Measurements from ENCODE around the gene LNPEP. TPM values are rescaled to one million over a fixed set of nuclear protein-coding genes. Genes with fewer than 3 reads are reported as not detected.
"Not testable (repeated sequence)": the region's sequence is repeated elsewhere in the genome, so short reads cannot be mapped to it uniquely, and the experiment has no call there.

Gene LNPEP
- total RNA-seq, 1 experiment from 2014 or later: 35.3 TPM

DNA sequence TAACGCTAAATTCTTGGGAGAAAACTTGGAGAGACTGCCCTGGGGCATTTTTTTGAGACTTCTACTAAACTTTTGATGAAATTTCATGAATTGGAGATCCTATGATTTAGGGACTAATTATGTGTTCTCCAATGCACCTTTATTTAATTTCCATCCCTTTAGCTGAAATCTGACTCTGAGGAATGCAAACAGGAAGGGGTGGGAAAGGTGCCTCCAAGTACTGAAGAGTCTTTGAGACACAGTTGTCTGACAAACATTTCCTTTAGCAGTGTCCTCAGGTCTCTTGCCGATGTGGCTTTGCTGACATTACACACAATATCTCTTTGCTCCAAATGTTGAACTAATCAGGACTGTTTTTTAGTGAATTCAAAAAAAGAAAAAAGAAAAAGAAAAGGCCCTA is 129.6 kb downstream of the LNPEP start:
- H3K4me3 ChIP-seq: no peak overlapping the region
- no peaks in the 10 kb centered on the region for H3K36me3 ChIP-seq
- no peaks in the 10 kb centered on the region for H3K27me3 ChIP-seq
- no peaks in the 10 kb centered on the region for H3K9me3 ChIP-seq (replicated peaks)
- peaks cover 14% of the 10 kb centered on the region for H3K4me1 ChIP-seq
- DNase-seq: no peak
- no peak overlapping the region for H3K27ac ChIP-seq

DNA sequence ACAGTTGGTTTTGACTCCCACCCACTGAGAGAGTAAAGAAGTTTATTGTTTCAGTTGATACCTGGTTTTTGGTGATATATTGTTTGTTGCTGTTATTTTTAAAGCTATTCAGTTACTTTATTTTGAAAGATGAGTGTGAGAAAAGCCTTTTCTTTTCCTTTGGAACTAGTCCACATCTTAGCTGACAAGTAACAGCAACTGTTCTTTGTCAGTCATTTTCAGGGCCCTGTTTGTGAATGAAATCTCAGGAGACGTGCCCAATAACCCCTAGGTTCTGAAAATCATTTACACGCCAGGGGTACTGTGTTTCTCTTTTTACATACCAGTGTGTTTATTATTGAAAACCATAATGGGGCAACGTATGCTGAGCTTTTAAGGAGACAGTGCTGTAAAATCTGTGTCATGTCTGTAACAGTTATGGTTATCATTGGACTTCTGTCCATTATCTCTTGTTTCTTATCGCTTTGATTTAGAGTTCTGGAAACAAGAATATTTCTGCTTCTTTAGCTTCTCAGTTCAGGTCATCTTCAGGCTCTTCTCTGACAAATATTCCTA is 131.5 kb downstream of the LNPEP start:
- peak overlapping the region; percentile 3; the same call in 1 of the 2 replicates for H3K27ac ChIP-seq
- peaks cover 14% of the 10 kb centered on the region for H3K4me1 ChIP-seq
- H3K36me3 ChIP-seq: no peaks in the 10 kb centered on the region
- DNase-seq: peak in 1 of 2 experiments; percentile 40
- H3K4me3 ChIP-seq: no peak overlapping the region
- no peaks in the 10 kb centered on the region for H3K9me3 ChIP-seq (replicated peaks)
- no peaks in the 10 kb centered on the region for H3K27me3 ChIP-seq

DNA sequence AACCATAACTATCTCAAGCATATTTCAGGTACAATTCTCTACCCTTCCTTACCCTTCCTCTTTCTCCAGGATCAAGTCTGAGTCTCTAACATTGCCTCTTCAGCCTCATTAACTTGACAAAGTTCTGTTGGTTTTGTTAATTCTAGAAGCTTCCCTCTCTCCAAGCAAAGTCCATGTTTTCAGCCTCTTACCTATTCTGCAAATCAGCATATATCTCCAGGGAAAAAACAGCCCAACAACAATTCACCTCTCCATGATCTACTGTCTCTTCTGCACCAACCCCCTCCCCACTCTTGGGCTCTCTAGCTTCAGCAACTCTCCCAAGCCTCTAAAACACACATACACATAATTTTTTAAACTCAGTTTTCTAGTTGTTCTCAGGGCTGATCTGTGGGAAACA is 134.4 kb downstream of the LNPEP start:
- H3K36me3 ChIP-seq: no peaks in the 10 kb centered on the region
- no peaks in the 10 kb centered on the region for H3K9me3 ChIP-seq (replicated peaks)
- no peak for DNase-seq
- no peak overlapping the region for H3K27ac ChIP-seq
- H3K4me3 ChIP-seq: no peak overlapping the region
- H3K27me3 ChIP-seq: no peaks in the 10 kb centered on the region
- peaks cover 14% of the 10 kb centered on the region for H3K4me1 ChIP-seq

DNA sequence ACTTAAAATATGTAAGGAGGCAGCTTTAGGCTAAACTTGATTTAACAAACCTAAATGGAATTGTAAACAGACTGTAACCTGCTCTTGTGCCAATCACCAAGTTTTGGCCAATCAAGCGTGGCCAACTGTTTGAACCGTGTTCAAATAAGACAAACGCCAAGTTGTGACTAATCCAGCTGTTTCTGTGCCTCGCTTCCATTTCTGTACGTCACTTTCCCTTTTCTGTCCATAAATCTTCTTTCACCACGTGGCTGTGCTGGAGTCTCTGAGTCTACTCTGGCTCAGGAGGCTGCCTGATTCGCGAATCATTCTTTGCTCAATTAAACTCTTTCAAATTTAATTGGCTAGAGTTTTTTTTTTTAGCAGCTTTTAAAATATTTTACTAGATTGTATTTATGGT is 135.2 kb downstream of the LNPEP start:
- H3K36me3 ChIP-seq: no peaks in the 10 kb centered on the region
- no peak overlapping the region for H3K27ac ChIP-seq
- no peak for DNase-seq
- no peaks in the 10 kb centered on the region for H3K27me3 ChIP-seq
- no peak overlapping the region for H3K4me3 ChIP-seq
- no peaks in the 10 kb centered on the region for H3K9me3 ChIP-seq (replicated peaks)
- peaks cover 9% of the 10 kb centered on the region; the same call in 1 of the 2 replicates for H3K4me1 ChIP-seq

DNA sequence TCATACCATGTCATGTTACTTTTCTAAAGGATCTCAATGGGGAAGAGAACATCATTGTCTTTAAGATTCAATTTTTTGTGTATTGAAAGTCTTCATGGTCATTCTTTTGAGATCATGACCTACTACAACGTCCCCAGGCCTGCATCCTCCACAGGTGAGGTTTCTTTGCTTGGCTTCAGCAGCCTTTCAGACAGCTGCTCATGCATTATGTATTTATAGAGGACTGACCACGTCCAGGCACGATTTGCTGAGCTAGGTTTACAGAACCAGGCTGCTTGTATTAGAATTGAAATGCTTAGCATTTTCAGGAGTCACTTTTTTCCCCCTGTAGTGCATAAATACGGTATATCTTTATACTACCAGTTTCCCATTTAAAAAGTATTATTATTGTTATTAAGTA is 136.1 kb downstream of the LNPEP start:
- Histone ChIP-seq H3K36me3 (no peaks in the 10 kb centered on the region), H3K4me3 (no peak overlapping the region), H3K27me3 (no peaks in the 10 kb centered on the region), H3K9me3 (replicated peaks) (no peaks in the 10 kb centered on the region), H3K27ac (no peak overlapping the region), H3K4me1 (peaks cover 9% of the 10 kb centered on the region; the same call in 1 of the 2 replicates)
- DNase-seq: no peak

DNA sequence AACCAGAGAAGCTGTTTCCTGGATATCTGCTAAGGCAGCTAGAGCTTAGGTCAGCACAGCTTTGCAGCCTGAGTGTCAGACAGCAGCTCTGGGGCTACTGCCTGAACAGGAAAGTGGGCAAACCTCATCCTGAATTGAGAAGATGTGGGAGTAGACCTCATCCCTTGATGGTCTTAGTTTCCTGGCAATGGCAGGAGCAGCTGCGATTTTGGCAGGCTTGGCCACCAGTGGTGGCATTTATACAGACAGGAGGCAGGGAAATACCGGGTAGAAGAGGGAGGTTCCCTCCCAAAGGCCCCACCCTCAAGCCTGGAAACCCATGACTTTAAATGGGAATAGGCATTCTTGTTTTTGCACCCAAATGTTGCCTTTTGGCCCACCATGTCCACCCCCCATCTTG is 136.8 kb downstream of the LNPEP start:
- Histone ChIP-seq H3K27me3 (no peaks in the 10 kb centered on the region), H3K4me1 (peaks cover 3% of the 10 kb centered on the region; the same call in 1 of the 2 replicates), H3K36me3 (no peaks in the 10 kb centered on the region), H3K27ac (no peak overlapping the region), H3K4me3 (no peak overlapping the region), H3K9me3 (replicated peaks) (no peaks in the 10 kb centered on the region)
- DNase-seq: peak; percentile 11 to 41

DNA sequence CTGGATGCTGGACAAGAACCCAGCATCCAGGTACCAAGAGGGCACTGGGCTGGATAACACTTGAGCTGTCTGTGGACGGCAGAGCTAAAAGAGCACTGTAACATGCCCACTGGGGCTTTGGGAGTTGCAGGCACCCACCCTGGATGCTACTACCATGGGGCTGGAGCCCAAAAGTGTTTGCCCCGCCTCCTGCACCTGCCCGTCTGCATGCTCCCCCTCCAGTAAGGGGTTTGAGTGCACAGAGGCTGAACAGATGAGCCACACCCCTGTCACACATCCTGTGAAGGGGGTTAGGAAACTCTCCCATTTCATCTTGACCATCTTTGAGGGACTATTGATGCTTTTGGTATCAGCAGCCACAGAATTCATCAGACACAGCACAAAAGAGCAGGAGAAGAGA is 137.5 kb downstream of the LNPEP start:
- H3K9me3 ChIP-seq (replicated peaks): no peaks in the 10 kb centered on the region
- no peak overlapping the region for H3K4me3 ChIP-seq
- no peaks in the 10 kb centered on the region for H3K36me3 ChIP-seq
- no peaks in the 10 kb centered on the region for H3K4me1 ChIP-seq
- H3K27ac ChIP-seq: no peak overlapping the region
- no peak for DNase-seq
- H3K27me3 ChIP-seq: no peaks in the 10 kb centered on the region

DNA sequence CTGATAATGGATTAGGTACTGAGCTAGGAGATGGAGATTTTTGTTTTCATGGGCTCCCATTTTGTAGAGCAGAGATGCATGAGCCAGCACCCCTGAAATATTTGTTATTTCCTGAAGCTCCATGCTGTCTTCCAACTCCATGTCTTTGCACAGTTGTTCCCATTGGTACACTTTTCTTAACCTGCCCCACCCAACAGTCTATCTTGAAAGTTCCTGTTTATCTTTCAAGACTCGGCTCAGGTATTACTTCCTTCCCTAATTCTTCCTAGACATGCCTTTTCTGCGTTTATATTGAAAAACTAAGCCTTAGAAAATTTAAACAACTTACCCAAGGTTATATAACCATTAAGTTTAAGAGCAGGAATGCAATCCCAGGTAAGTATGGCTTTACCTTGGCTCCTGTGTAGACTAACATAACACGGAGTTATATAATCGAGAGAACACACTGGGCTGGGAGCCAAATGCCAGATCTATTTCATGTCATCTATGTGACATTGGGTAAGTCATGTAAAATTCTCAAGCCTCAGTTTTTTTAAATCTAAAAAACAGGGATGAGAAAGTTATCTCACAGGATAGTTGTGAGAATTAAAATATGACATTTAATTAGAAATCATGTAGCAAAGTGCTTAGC is 139.1 kb downstream of the LNPEP start:
- H3K4me3 ChIP-seq: no peak overlapping the region
- DNase-seq: no peak
- H3K27me3 ChIP-seq: no peaks in the 10 kb centered on the region
- no peaks in the 10 kb centered on the region for H3K4me1 ChIP-seq
- H3K27ac ChIP-seq: no peak overlapping the region
- no peaks in the 10 kb centered on the region for H3K36me3 ChIP-seq
- no peaks in the 10 kb centered on the region for H3K9me3 ChIP-seq (replicated peaks)

DNA sequence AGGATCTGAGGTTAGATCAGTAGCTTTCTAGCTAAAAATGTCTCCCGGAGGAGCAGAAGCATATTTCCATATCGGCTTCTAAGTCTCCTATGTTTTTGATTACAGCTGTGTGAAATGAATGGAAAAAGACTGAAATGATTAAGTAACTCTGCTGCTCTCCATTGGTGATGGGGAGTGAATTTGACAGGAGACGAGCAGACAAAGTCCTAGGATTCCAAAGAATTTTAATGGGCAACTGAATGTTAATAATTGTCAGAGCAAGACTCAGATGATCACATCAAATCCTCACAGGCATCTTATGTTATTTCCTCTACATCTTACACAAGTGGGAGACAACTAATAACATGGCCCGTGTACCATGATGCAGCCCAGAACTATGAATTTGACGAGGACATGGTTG is 139.8 kb downstream of the LNPEP start:
- H3K9me3 ChIP-seq (replicated peaks): no peaks in the 10 kb centered on the region

DNA sequence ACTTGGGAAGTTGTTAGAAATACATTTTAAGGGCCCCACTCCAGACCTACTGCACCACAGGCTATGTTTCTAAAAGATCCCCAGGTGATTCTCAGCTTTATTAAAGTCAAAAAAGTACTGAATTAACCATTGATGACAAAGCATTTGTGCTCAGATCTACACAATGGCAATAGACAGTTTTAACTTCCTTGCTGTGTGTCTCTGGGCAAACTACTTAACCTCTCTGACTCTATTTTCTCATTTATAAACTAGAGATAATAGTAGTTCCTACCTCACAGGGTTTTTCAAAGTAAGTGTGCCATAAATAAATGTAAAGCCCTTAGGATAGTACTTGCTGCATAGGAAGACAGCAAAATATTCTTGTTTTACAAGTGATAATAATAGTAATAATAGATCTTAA is 140.2 kb downstream of the LNPEP start:
- no peaks in the 10 kb centered on the region for H3K27me3 ChIP-seq
- H3K27ac ChIP-seq: no peak overlapping the region
- no peak for DNase-seq
- H3K4me3 ChIP-seq: no peak overlapping the region
- no peaks in the 10 kb centered on the region for H3K9me3 ChIP-seq (replicated peaks)
- H3K4me1 ChIP-seq: no peaks in the 10 kb centered on the region
- H3K36me3 ChIP-seq: no peaks in the 10 kb centered on the region

More for the DNA sequence above, 139.8 kb downstream of the LNPEP start:
- no peaks in the 10 kb centered on the region for H3K27me3 ChIP-seq
- no peaks in the 10 kb centered on the region for H3K36me3 ChIP-seq
- H3K4me1 ChIP-seq: no peaks in the 10 kb centered on the region
- H3K27ac ChIP-seq: no peak overlapping the region
- no peak for DNase-seq
- H3K4me3 ChIP-seq: no peak overlapping the region

DNA sequence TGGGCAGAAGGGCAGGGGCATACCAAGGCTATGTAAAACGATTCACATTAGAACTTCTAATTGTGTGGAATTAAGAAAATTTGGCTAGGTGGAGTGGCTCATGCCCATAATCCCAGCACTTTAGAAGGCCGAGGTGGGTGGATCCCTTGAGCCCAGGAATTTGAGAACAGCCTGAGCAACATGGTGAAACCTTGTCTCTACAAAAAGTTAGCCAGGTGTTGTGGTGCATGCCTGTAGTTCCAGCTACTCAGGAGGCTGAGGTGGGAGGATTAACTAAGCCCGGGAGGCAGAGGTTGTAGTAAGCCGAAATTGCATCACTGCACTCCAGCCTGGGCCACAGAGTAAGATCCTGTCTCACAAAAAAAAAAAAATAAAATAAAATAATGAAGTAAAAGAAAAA is 141.4 kb downstream of the LNPEP start:
- H3K27ac ChIP-seq: no peak overlapping the region
- no peaks in the 10 kb centered on the region for H3K36me3 ChIP-seq
- H3K27me3 ChIP-seq: no peaks in the 10 kb centered on the region
- no peak overlapping the region for H3K4me3 ChIP-seq
- DNase-seq: no peak
- no peaks in the 10 kb centered on the region for H3K9me3 ChIP-seq (replicated peaks)
- no peaks in the 10 kb centered on the region for H3K4me1 ChIP-seq

DNA sequence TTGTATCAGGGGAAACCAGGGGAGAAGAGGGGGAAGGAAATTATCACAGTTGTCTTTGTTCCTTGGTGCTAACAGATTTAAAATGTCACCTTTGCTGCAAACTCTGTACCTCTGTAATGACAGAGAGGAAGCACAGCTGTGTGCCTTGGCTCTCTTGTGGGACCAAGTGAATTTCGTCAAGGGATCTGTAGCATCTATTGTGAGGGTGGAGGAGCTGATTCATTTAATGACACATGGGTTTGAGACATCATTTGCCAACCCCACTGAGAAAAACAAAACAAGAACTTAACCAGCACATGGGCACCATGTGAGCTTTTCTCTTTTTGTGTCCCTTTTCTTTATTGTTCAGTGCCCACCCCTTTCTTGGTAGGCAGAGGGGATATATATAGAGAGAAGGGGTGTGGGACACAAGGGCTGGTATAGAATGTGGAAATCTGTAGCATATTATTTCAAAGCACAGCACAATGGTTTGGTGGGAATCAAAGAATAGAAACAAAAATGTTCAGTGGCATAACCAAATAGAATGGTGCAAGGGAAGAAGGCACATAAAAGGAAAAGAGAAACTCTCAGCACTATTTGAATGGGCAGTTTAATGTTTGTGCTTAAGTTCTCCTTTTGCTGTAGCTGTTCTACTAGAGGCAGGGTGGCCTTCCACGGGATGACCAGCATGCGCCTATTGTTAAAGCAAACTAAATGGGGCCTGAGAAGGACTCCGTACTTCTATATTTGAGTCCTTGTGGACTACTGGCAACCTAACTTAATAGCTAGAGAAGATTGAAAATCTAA is 143.3 kb downstream of the LNPEP start:
- no peak for DNase-seq

DNA sequence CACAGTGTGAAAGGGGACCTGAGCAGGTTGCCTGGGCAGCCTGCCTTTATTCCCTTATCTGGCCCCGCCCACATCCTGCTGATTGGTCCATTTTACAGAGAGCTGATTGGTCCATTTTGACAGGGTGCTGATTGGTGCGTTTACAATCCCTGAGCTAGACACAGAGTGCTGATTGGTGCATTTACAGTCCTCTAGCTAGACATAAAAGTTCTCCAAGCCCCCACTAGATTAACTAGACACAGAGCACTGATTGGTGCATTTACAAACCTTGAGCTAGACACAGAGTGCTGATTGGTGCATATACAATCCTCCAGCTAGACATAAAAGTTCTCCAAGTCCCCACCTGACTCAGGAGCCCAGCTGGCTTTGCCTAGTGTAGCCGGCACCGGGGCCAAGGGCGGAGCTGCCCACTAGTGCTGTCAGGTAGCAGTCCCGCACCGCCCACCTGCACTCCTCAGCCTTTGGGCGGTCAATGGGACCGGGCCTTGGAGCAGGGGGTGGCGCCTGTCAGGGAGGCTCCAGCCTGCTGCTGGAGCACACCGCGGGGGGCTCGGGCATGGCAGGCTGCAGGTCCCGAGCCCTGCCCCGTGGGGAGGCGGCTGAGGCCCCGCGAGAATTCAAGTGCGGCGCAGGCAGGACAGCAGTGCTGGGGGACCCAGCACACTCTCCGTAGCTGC is 149.0 kb downstream of the LNPEP start:
- H3K36me3 ChIP-seq; H3K9me3 ChIP-seq (replicated peaks); H3K4me3 ChIP-seq; H3K4me1 ChIP-seq; H3K27me3 ChIP-seq; DNase-seq; H3K27ac ChIP-seq: not testable (repeated sequence)

More for the DNA sequence above, 143.3 kb downstream of the LNPEP start:
- Histone ChIP-seq H3K9me3 (replicated peaks) (no peaks in the 10 kb centered on the region), H3K4me1 (no peaks in the 10 kb centered on the region), H3K27me3 (no peaks in the 10 kb centered on the region), H3K4me3 (no peak overlapping the region), H3K36me3 (no peaks in the 10 kb centered on the region), H3K27ac (no peak overlapping the region)

DNA sequence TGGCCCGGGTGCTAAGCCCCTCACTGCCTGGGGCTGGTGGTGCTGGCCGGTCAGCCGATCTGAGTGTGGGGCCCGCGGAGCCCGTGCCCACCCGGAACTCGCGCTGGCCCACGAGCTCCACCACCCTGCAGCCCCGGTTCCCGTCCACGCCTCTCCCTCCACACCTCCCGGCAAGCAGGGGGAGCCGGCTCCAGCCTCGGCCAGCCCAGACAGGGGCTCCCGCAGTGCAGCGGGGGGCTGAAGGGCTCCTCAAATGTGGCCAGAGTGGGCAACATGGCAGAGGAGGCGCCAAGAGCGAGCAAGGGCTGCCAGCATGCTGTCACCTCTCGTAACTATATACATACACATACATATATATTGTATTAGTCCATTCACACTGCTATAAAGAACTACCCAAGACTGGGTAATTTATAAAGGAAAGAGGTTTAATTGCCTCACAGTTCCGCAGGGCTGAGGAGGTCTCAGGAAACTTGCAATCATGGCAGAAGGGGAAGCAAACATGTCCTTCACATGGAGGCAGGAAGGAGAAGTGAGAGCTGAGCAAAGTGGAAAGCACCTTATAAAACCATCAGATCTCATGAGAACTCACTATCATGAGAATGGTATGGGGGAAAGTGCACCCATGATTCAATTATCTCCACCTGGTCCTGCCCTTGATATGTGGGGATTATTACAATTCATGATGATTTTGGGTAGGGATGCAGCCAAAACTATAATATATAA is 149.7 kb downstream of the LNPEP start:
- no peak overlapping the region for H3K4me3 ChIP-seq
- no peak for DNase-seq
- no peaks in the 10 kb centered on the region; the same call in 1 of the 2 replicates for H3K27me3 ChIP-seq
- H3K27ac ChIP-seq: no peak overlapping the region
- H3K4me1 ChIP-seq: no peaks in the 10 kb centered on the region
- no peaks in the 10 kb centered on the region for H3K9me3 ChIP-seq (replicated peaks)
- H3K36me3 ChIP-seq: no peaks in the 10 kb centered on the region

Data from SJCRH30 (cell line).